ENCODE results near the gene RPL6.

- TF ChIP-seq CTCF (IDR thresholded peaks at IDR 0.05; ENCODE audit: poor library complexity, severe bottlenecking) (no peak), POLR2AphosphoS5 (IDR thresholded peaks at IDR 0.05) (peak; percentile 97), RAD21 (conservative IDR thresholded peaks at IDR 0.05) (peak; percentile 22), REST (IDR thresholded peaks at IDR 0.05; ENCODE audit: borderline replicate concordance) (peak; percentile 97), EP300 (conservative IDR thresholded peaks at IDR 0.05; ENCODE audit: poor library complexity, severe bottlenecking) (peak; percentile 73), MXI1 (conservative IDR thresholded peaks at IDR 0.05; ENCODE audit: poor library complexity, severe bottlenecking) (peak; percentile 83), TAF1 (IDR thresholded peaks at IDR 0.05; ENCODE audit: low read depth) (peak; percentile 98)
Observed at GRCh38 chr12:112409064-112409905, at the start of gene RPL6.

All from neural cell (in vitro differentiated cells).